ENCODE results near the gene DIP2C. TPM values are rescaled to one million over a fixed set of nuclear protein-coding genes. Genes with fewer than 3 reads are reported as not detected.
"Not testable (repeated sequence)": the region's sequence is repeated elsewhere in the genome, so short reads cannot be mapped to it uniquely, and the experiment has no call there.

DIP2C gene
- total RNA-seq, 4 donors from 2014 or later = 13.4 to 32.0 (median 18.4) TPM

GRCh38 chr10:301536-301935 lies 387.9 kb downstream of the DIP2C start:
- intact Hi-C loops (cut with DNase I; ENCODE audit: low total_unique reads) = no loop called here
- TF ChIP-seq POLR2A (IDR thresholded peaks at IDR 0.05) = no peak
- no peak for TF ChIP-seq EP300 (IDR thresholded peaks at IDR 0.05; ENCODE audit: low read depth)
- no peak for TF ChIP-seq POLR2AphosphoS5 (IDR thresholded peaks at IDR 0.05)
- no peak for TF ChIP-seq CTCF (IDR thresholded peaks at IDR 0.05)

GRCh38 chr10:300580-300979 lies 388.9 kb downstream of the DIP2C start:
- DNase-seq; H3K9me3 ChIP-seq; in situ Hi-C loops (cut with MboI; ENCODE audit: low pct_ligation_motif_present in 1 of 4, low pct_unique_long_range_greater_than_20kb in 1 of 4, low sequenced_read_pairs in 3 of 4); H3K36me3 ChIP-seq; H3K4me3 ChIP-seq; H3K27ac ChIP-seq; intact Hi-C loops (cut with DNase I; ENCODE audit: low total_unique reads); H3K27me3 ChIP-seq; H3K4me1 ChIP-seq: not testable (repeated sequence)
- 94 to 98% methylated on average over 25 to 31 of the region's 31 CpGs for WGBS, 2 donors (ENCODE audit: low coverage in 1 of 2)

More at GRCh38 chr10:301536-301935, 387.9 kb downstream of the DIP2C start:
- Histone ChIP-seq H3K4me1 (peaks cover 0 to 6% (median 2%) of the 10 kb centered on the region in 4 donors), H3K9me3 (no peaks in the 10 kb centered on the region), H3K36me3 (no peaks in the 10 kb centered on the region), H3K4me3 (no peak overlapping the region), H3K27ac (no peak overlapping the region), H3K27me3 (no peaks in the 10 kb centered on the region)
- DNase-seq = no peak
- WGBS, 2 donors (ENCODE audit: low coverage in 1 of 2) = 97% methylated on average over 9 of the region's 9 CpGs; no CpG with 5 or more reads in 1 of the 2 donors
- in situ Hi-C loops (cut with MboI; ENCODE audit: low pct_ligation_motif_present in 1 of 4, low pct_unique_long_range_greater_than_20kb in 1 of 4, low sequenced_read_pairs in 3 of 4) = no loop called here

- intact Hi-C loops (cut with DNase I; ENCODE audit: low total_unique reads) (no loop called here), in situ Hi-C loops (cut with MboI; ENCODE audit: low pct_ligation_motif_present in 1 of 4, low pct_unique_long_range_greater_than_20kb in 1 of 4, low sequenced_read_pairs in 3 of 4) (no loop called here)
- H3K27me3 ChIP-seq = no peaks in the 10 kb centered on the region
- no peak for DNase-seq
- H3K9me3 ChIP-seq = no peaks in the 10 kb centered on the region
- TF ChIP-seq CTCF (IDR thresholded peaks at IDR 0.05) (no peak), POLR2AphosphoS5 (IDR thresholded peaks at IDR 0.05) (no peak), EP300 (IDR thresholded peaks at IDR 0.05; ENCODE audit: low read depth) (no peak), POLR2A (IDR thresholded peaks at IDR 0.05) (no peak)
- peaks cover 0 to 6% (median 2%) of the 10 kb centered on the region in 4 donors for H3K4me1 ChIP-seq
- H3K27ac ChIP-seq = no peak overlapping the region
- WGBS, 2 donors (ENCODE audit: low coverage in 1 of 2) = 85 to 91% methylated on average over 7 of the region's 7 CpGs
- no peaks in the 10 kb centered on the region for H3K36me3 ChIP-seq
- H3K4me3 ChIP-seq = no peak overlapping the region
Measured at GRCh38 chr10:299969-300368, 389.5 kb downstream of the DIP2C start.

- in situ Hi-C loops (cut with MboI; ENCODE audit: low pct_ligation_motif_present in 1 of 4, low pct_unique_long_range_greater_than_20kb in 1 of 4, low sequenced_read_pairs in 3 of 4) = no loop called here
- intact Hi-C loops (cut with DNase I; ENCODE audit: low total_unique reads) = no loop called here
- Histone ChIP-seq H3K4me3 (no peak overlapping the region), H3K36me3 (no peaks in the 10 kb centered on the region), H3K27ac (no peak overlapping the region), H3K4me1 (peaks cover 0 to 6% (median 2%) of the 10 kb centered on the region in 4 donors), H3K9me3 (no peaks in the 10 kb centered on the region), H3K27me3 (no peaks in the 10 kb centered on the region)
- TF ChIP-seq EP300 (IDR thresholded peaks at IDR 0.05; ENCODE audit: low read depth) = no peak
- no peak for TF ChIP-seq CTCF (IDR thresholded peaks at IDR 0.05)
- no peak for TF ChIP-seq POLR2AphosphoS5 (IDR thresholded peaks at IDR 0.05)
- DNase-seq = no peak
- 72 to 77% methylated on average over 2 of the region's 2 CpGs for WGBS, 2 donors (ENCODE audit: low coverage in 1 of 2)
Measured at GRCh38 chr10:299512-299911, 390.0 kb downstream of the DIP2C start.

GRCh38 chr10:298033-298432 lies 391.4 kb downstream of the DIP2C start:
- Histone ChIP-seq H3K27ac (peak overlapping the region in 2 of 4 donors; percentile 1 to 65), H3K4me3 (no peak overlapping the region), H3K9me3 (no peaks in the 10 kb centered on the region), H3K27me3 (no peaks in the 10 kb centered on the region), H3K36me3 (no peaks in the 10 kb centered on the region), H3K4me1 (peaks cover 0 to 6% (median 2%) of the 10 kb centered on the region in 4 donors)
- DNase-seq = no peak
- 80 to 90% methylated on average over 1 to 9 of the region's 9 CpGs for WGBS, 2 donors (ENCODE audit: low coverage in 1 of 2)
- TF ChIP-seq POLR2A (IDR thresholded peaks at IDR 0.05) (no peak), POLR2AphosphoS5 (IDR thresholded peaks at IDR 0.05) (no peak), EP300 (IDR thresholded peaks at IDR 0.05; ENCODE audit: low read depth) (no peak), CTCF (IDR thresholded peaks at IDR 0.05) (no peak)
- in situ Hi-C loops (cut with MboI; ENCODE audit: low pct_ligation_motif_present in 1 of 4, low pct_unique_long_range_greater_than_20kb in 1 of 4, low sequenced_read_pairs in 3 of 4) = no loop called here
- intact Hi-C loops (cut with DNase I; ENCODE audit: low total_unique reads) = no loop called here

Measured in transverse colon (tissue), 4 donors.